T-helper 2 cell treated with Interferon-gamma antibody and Interleukin-4, amounts not matched to agents 5 μg/mL and 100 μg/mL, for 36 hours (primary cell): ENCODE results near the gene CNTNAP3B.
"Not testable (repeated sequence)": the region's sequence is repeated elsewhere in the genome, so short reads cannot be mapped to it uniquely, and the experiment has no call there.

Experiments used
- DNase-seq: peaks from one replicate; pipeline ENCODE4 v3.0.0; 2021; ENCODE audit warnings: low spot score
- H3K27ac Mint-ChIP-seq: one replicate; pipeline ENCODE4 v1.8.0; 2021; ENCODE audit warnings: mild to moderate bottlenecking, mixed read lengths
- H3K27me3 Mint-ChIP-seq: one replicate; pipeline ENCODE4 v1.8.0; 2021; ENCODE audit warnings: low read depth, mixed read lengths
- H3K36me3 Mint-ChIP-seq: one replicate; pipeline ENCODE4 v1.8.0; 2021; ENCODE audit warnings: low read depth, mixed read lengths
- H3K4me1 Mint-ChIP-seq: one replicate; pipeline ENCODE4 v1.8.0; 2021; ENCODE audit warnings: low read depth, mixed read lengths
- H3K4me3 Mint-ChIP-seq: one replicate; pipeline ENCODE4 v1.8.0; 2022; ENCODE audit warnings: mild to moderate bottlenecking, moderate library complexity, mixed read lengths
- H3K9me3 Mint-ChIP-seq: one replicate; pipeline ENCODE4 v1.8.0; 2021; ENCODE audit warnings: mixed read lengths

CNTNAP3B gene

GRCh38 chr9:41902762-41903161 is 226.5 kb downstream of the CNTNAP3B start:
- not testable (repeated sequence) for H3K4me1 Mint-ChIP-seq, DNase-seq, H3K9me3 Mint-ChIP-seq, H3K36me3 Mint-ChIP-seq, H3K4me3 Mint-ChIP-seq, H3K27ac Mint-ChIP-seq, H3K27me3 Mint-ChIP-seq

- H3K4me3 Mint-ChIP-seq, H3K27me3 Mint-ChIP-seq, DNase-seq, H3K4me1 Mint-ChIP-seq, H3K36me3 Mint-ChIP-seq, H3K9me3 Mint-ChIP-seq, H3K27ac Mint-ChIP-seq: not testable (repeated sequence)
Measured at GRCh38 chr9:41898720-41899343, 230.4 kb downstream of the CNTNAP3B start.

- H3K4me1 Mint-ChIP-seq, H3K27me3 Mint-ChIP-seq, H3K9me3 Mint-ChIP-seq, H3K4me3 Mint-ChIP-seq, H3K27ac Mint-ChIP-seq, DNase-seq, H3K36me3 Mint-ChIP-seq: not testable (repeated sequence)
Measured at GRCh38 chr9:41874557-41874956, 254.7 kb downstream of the CNTNAP3B start.

DNA sequence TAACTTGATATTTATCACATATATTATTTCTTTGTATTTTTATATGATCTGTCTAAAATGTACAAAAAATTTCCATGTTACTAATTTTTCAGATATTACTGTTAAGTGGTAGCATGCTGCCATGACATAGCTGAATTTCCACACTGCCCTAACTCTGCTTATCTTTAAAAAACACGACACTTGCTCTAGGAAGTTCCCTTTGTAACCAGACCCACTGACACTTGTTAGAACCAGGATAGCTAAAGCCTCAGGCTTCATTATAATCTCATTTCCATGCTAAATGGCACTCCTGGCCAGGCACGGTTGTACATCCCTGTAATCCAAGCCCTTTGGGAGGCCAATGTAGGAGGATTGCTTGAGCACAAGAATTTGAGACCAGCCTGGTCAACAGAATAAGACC is 273.8 kb downstream of the CNTNAP3B start:
- H3K27me3 Mint-ChIP-seq = not testable (repeated sequence)

DNA sequence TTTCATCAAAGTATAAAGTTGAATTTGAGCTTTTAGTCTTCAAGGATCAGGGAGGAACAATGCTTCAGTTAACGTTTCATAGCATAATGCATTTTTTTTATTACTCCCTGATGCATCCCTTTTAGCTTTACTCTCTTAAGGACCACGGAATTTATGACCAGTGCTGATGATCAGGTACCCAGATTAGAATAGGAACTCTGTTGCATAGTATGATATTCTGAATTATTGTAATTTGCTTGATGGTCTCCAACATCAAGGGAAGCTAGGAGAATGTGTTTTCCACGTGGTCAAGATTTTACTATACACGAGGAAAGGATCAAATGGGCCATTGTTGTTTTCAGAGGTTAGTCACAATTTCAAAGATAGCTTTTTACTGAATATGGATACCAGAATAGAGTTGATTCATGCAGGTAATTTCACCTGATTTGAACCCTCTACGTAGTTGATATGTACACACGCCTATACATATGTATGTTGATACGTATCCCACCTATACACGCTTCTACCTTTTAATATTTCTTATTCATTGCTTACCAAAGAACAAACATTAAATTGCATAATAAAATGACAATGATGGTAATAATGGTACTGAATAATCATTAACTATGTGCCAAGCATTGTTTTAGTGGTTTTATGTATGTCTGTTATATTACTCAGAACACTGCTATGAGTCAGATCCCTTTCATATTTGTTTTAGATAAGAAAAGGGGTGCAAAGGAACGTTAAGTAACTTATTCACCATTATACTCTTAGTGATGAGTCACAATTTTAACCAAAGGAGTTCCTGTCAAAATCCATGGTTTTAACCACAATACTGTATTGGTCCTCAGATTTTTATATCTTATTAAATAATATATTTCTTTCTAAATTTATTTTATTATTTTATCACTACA is 277.1 kb downstream of the CNTNAP3B start:
- H3K36me3 Mint-ChIP-seq, H3K27me3 Mint-ChIP-seq, H3K27ac Mint-ChIP-seq, DNase-seq, H3K9me3 Mint-ChIP-seq, H3K4me1 Mint-ChIP-seq, H3K4me3 Mint-ChIP-seq: not testable (repeated sequence)

More for the DNA sequence above, 273.8 kb downstream of the CNTNAP3B start:
- not testable (repeated sequence) for DNase-seq, H3K4me1 Mint-ChIP-seq, H3K9me3 Mint-ChIP-seq, H3K4me3 Mint-ChIP-seq, H3K27ac Mint-ChIP-seq, H3K36me3 Mint-ChIP-seq

DNA sequence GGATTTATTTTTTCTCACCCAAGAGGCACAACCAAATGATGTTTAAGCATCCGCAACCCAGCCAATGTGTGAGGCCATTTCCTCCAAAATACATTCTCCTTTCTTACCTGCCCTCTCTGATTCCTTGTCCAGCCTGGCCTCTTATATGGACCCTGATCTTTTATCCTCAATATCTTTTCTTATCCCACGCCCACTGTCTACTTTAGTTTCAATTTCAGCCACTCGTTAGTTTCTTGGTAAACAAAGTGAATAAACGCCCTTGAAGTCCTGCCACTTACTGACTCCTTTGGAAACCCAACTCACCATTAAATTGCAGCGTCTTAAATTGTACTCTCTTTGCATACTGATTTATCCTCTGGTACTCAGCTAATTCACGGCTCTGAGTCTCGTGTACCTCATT is 281.4 kb downstream of the CNTNAP3B start:
- not testable (repeated sequence) for H3K4me1 Mint-ChIP-seq, H3K9me3 Mint-ChIP-seq, H3K36me3 Mint-ChIP-seq, H3K27me3 Mint-ChIP-seq, H3K4me3 Mint-ChIP-seq, DNase-seq, H3K27ac Mint-ChIP-seq
